NCI-H2029 treated with DMSO at 0.1 percent for 48 hours (cell line): Measurements from ENCODE around the gene TAPBPL.

Experiments
- DNase-seq: peaks from one replicate; lab custom pipeline; 2025; lab: John Stamatoyannopoulos, UW

Gene TAPBPL

DNA sequence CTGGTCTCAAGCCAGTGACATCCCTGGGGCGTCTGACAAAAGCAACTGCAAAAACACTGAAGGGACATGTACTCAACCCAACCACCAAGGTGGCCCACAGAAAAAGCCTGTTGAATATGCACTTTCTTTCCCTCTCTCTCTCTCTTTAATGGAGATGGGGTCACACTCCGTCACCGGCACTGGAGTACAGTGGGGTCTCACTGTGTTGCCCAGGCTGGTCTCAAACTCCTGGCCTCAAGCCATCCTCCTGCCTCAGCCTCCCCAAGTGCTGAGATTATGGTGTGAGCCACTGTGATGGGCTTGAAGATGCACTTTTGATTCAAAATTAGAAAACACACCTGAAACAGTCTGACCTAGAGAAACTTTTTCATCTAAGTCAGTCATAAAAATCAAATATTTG, 14.3 kb upstream of the TAPBPL start:
- DNase-seq, result no peak

DNA sequence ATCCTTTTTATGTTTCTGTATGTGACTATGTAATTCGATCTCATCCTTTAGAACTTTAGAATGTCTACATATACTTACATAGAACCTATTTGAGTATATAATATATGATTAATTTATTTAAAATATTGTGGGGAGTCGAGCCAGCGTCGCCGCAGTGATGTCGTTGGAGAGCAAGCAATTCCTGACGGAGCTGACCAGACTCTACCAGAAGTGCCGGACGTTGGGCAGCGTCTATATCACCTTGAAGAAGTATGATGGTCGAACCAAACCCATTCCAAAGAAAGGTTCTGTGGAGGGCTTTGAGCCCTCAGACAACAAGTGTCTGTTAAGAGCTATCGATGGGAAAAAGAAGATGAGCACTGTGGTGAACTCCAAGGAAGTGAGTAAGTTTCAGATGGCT, 13.5 kb upstream of the TAPBPL start:
- DNase-seq, result no peak

DNA sequence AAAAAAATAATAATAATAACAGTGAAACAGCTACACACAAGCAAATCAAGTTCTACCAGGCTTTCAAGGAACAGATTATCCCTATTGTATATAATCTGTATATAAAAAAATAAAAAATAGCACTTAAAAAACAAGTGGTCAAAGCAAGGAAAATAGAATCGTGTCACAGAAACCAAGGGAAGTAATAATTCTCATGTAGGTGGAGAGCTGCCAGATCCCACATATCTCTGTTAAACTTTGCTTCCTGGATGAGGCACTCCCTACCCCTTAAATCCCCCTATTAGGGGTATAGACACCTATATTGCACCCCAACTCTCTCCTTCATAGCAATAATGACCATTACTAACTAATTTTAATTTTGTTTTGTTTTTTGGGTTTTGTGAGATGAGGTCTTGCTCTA, 11.5 kb upstream of the TAPBPL start:
- DNase-seq, result no peak

DNA sequence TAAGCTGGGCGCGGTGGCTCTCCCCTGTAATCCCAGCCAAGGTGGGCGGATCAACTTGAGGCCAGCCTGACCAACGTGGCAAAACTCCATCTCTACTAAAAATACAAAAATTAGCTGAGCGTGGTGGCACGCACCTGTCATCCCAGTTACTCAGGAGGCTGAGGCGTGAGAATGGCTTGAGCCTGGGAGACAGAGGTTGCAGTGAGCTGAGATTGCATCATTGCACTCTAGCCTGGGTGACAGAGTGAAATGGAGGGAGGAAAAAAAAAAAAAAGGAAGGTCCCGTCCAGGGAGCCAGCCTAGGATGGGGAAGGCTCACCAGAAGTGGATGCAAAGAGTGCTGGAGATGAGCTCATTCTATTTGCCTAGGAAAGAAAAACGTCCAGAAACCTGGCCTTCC, 9.0 kb upstream of the TAPBPL start:
- DNase-seq, result no peak

DNA sequence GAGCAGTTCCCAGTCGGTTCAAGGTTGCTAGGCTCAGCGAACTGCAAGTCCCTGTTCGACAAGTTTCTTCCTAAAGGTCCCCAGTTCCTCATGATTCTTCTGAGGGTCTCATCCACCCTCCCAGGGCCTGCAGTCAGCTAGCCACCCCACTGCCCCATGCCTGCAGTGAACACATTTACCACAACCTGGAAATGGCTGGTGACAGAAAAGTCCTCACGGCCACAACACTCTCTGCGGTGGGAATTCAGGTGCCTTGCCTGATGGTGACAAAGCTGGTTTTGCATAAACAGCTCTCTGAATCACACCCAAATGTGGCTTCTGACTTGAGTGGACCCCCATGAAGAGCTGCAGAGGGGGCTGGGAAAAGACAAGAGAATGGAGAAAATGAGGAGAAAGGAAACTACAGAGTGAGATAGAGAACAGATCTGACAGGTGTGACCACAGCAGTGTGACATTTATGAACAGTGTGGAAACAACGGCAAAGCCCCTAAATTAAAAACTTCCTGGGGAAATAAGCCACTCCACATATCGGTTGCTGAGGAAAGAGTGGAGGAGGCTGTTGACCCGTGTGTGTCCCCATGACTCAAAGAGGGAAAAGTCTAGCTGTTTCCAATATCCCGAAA, 8.4 kb upstream of the TAPBPL start:
- DNase-seq, result no peak

DNA sequence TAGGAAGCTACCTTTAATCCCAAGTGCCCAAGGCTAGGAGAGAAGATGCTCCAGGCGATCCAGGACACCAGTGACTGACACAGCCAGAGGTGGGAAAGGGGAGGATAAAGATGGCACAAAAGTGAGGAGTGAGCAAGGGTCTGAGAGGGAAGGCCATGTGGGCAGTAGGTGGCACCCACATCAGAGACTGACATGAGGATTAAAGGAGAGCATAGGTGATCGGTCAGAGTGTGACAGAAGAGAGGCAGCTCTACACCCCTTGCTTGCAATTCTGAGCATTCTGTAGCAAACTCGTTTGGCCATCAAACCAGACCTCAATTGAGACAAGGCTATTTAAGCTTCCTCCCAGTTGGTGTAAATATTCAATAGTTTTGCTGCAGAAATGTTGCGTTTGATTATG, 7.8 kb upstream of the TAPBPL start:
- DNase-seq, result no peak

DNA sequence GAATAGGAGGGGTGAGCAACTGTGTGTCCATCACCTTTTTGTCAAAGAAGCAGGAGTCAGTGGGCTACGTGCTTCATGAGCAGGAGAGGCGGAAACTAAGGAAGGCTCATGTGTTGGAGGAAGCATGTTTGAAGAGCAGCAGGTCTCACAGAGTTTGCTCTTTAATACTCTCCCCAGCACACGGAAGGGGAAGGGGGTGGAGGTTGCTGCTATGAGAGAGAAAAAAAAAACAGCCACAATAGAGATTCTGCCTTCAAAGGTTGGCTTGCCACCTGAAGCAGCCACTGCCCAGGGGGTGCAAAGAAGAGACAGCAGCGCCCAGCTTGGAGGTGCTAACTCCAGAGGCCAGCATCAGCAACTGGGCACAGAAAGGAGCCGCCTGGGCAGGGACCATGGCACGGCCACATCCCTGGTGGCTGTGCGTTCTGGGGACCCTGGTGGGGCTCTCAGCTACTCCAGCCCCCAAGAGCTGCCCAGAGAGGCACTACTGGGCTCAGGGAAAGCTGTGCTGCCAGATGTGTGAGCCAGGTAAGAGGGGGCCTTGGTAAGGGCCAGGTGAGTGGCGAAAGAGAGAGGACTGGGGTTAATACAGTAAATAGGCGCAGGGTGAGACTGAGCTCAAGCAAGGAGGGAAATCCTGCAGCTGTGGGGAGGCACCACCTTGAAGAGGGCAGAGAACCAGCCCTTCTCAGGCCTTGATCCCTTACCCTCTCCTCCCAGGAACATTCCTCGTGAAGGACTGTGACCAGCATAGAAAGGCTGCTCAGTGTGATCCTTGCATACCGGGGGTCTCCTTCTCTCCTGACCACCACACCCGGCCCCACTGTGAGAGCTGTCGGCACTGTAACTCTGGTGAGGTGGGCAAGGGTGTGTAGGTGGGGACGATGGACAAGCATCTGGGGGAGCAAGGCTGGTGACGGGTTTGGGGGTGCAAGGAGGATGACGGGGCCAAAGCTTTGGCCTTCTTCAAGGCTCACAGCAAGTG, 6.8 kb upstream of the TAPBPL start, which contains the start of gene CD27:
TSS of gene CD27 (plus strand) at position 252 of the 985 bp plus-strand sequence. CDS start at position 393, 141 bp downstream.
- no peak for DNase-seq

DNA sequence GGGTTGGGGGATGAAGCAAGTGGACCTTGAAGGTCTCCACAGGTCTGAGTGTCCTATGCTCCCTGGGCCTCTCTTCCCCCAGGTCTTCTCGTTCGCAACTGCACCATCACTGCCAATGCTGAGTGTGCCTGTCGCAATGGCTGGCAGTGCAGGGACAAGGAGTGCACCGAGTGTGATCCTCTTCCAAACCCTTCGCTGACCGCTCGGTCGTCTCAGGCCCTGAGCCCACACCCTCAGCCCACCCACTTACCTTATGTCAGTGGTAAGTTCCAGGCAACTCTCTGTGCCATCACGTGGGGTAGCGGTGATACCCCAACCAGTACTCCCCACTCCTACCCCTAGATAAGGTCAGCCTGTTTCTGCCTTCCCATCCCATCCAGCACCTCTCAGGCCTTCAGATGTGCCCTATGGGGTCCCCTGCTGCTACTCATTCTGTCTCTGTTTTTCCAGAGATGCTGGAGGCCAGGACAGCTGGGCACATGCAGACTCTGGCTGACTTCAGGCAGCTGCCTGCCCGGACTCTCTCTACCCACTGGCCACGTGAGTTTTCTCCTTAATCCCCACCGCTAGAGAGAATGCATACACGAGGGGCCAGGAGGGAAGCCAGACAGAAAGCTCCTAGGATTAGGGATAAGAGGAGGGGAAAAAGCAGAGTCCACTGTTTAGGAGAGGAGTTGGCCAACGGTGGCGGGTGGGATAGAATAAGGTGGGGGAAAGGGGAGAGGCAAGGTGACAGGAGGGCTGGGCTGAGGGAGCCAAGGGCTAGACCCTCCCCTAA, 1.6 kb upstream of the TAPBPL start:
- no peak for DNase-seq

DNA sequence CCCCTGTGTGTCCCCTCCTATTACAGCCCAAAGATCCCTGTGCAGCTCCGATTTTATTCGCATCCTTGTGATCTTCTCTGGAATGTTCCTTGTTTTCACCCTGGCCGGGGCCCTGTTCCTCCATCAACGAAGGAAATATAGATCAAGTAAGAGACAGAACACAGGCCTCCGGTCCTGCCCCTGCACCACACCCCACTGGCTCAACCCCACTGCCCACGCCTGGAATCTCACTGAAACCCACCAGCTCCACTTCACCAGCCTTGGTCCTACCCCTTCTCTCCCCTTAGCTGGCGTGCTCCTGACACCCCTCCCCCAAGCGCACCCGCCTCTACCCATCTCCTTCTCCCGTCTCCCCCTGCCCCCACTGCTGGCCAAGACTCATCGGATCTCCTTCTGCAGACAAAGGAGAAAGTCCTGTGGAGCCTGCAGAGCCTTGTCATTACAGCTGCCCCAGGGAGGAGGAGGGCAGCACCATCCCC, 934 bp upstream of the TAPBPL start:
- DNase-seq, result no peak

DNA sequence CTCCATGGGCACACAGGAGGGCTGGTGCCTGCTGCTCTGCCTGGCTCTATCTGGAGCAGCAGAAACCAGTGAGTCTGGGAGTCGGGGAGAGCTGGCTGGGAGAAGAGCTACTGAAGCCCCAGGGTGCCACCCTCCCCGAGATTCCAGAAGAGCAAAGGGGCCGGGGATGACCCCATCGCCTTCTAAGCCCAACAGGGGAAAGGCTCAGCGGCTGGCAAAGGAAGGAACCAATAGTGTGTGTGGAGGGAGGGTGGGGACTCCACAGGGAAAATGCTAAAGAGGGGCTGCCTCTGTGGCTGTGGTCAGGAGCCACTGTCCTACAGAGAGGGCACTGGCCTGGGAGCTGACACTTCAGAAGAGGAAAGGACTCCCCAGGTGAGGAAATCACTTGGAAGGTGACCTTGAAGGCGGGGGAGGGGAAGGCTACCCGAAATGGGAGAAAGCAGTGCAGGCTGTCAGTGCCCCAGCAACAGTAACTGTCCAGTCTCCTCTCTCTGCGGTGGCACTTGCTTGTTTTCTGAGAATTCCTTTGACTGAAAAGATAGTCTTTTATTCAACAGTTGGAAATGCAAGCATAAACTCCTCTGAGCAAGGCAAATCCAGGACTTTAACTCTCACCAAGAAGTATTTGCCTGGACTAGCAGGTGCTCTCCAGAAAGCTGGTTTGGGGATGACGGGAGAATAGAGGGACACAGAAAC, 552 bp downstream of the TAPBPL start:
- DNase-seq, result no peak

DNA sequence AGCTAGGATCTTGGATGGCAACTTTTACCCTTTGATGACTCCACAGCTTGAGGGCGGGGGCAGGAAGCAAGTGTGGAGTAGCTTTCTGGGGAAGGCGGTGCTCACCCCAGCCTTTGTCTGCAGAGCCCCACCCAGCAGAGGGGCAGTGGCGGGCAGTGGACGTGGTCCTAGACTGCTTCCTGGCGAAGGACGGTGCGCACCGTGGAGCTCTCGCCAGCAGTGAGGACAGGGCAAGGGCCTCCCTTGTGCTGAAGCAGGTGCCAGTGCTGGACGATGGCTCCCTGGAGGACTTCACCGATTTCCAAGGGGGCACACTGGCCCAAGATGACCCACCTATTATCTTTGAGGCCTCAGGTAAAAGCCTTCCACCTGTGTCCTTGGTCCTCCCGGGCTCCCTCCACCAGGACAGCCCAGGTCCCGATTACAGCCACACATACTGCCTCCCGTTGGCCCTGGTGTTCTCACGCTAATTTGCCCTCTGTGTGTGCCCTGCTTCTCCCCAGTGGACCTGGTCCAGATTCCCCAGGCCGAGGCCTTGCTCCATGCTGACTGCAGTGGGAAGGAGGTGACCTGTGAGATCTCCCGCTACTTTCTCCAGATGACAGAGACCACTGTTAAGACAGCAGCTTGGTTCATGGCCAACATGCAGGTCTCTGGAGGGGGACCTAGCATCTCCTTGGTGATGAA, 1.2 kb downstream of the TAPBPL start:
- no peak for DNase-seq

DNA sequence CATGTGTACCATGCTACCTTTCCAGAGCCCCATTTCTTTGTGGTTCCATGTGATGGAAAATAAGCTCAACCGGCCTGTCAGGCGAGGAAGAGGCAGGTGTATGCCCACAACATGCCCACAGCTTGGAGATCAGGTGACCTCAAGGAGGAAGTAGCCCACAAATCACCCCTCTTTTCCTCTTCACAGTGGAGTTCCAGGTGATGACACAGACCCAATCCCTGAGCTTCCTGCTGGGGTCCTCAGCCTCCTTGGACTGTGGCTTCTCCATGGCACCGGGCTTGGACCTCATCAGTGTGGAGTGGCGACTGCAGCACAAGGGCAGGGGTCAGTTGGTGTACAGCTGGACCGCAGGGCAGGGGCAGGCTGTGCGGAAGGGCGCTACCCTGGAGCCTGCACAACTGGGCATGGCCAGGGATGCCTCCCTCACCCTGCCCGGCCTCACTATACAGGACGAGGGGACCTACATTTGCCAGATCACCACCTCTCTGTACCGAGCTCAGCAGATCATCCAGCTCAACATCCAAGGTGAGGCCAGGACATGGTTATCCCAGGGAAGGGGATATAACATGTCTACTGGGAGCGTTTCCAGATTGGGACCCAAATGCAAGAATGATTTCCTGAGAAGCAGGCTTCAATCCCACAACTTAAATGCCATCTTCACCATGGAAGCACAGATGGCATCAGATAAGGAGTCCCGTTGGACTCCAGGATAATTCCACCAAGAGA, 5.5 kb downstream of the TAPBPL start:
- DNase-seq, result no peak

DNA sequence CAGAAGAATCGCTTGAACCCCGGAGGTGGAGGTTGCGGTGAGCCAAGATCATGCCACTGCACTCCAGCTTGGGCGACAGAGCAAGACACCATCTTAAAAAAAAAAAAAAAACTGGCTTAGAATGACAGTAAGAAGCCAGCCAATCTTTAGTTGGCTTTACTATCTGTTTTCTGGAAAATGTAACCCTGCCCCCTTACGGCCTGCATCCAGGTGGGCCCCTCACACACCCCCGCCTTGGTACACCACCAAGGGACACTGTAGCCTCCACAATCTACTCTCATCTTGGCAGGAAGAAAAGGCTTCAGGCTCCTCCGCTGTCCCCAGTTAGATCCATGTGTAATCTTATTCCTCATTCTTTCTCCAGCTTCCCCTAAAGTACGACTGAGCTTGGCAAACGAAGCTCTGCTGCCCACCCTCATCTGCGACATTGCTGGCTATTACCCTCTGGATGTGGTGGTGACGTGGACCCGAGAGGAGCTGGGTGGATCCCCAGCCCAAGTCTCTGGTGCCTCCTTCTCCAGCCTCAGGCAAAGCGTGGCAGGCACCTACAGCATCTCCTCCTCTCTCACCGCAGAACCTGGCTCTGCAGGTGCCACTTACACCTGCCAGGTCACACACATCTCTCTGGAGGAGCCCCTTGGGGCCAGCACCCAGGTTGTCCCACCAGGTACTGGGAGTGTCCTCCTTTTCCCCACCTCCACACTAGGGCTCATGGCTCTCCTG, 6.6 kb downstream of the TAPBPL start:
- no peak for DNase-seq

DNA sequence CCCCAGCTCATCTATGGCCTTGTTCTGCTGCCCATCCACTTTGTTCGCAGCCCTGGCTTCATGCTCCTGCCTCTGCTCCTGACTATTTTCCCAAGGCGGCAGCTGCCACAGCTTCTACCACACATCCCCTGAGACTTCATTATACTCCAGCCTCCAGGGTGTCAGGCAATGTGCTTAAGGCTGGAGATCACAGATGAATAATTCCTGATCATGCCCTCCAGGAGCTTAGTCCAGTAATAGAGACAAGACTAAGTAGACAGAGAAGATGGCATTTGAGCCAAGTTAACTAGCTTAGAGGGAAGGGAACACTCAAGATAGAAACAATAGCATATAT, 7.1 kb downstream of the TAPBPL start:
- no peak for DNase-seq

DNA sequence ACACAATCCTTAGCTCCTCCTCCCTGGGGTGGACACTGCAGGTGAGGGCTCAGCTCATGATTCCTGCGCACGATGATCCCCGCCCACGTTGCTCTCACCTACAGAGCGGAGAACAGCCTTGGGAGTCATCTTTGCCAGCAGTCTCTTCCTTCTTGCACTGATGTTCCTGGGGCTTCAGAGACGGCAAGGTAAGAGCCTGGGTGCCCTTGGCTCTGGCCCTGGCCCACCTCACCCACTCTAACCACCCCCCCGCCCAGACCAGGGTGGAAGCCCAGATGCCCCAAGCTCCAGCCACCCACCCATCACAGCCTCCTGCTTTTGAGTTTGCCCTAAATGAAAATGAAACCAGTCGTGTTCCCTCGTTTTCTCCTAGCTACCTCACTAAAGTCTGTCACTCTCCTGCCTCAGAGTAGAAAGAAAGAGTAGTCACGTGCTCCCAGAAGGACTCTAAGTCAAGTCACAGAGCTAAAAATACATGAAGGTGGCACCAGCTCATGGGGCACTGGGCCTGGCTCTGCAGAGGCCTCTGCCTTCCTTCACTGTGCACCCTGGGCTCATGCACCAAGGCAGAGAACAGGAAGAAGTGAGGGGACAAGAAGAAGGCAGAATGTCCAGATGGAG, 9.0 kb downstream of the TAPBPL start:
- DNase-seq, result no peak

DNA sequence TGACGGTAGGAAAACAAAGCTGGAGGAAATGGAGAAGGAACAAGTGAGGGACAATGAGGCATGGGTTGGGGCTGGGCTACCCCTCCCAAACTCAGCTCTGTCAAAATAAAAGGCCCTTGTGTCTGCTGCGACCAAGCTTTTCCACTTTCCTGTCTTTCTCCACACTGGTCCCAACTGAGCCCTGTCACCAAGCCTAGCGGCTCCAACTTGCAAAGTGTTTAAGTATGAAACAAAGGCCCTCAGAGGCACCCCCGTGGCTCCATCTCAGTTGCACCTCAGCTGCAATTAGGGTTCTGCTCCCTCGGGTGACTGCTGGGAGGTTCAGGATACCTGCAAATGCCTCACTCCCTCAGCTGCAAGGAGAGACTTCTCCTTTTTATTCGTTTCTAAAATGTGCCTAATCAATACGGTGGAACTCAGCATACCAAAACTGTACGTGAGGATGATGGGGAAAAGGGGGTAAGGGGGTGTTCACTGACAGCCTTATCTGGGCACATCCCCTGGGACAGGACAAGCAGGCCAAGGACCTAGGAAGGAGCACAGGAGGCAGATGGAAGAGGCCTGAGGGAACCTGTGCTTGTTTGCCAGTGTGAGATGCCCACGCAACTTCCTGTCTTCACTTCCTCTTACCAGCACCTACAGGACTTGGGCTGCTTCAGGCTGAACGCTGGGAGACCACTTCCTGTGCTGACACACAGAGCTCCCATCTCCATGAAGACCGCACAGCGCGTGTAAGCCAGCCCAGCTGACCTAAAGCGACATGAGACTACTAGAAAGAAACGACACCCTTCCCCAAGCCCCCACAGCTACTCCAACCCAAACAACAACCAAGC, 9.8 kb downstream of the TAPBPL start:
- no peak for DNase-seq

DNA sequence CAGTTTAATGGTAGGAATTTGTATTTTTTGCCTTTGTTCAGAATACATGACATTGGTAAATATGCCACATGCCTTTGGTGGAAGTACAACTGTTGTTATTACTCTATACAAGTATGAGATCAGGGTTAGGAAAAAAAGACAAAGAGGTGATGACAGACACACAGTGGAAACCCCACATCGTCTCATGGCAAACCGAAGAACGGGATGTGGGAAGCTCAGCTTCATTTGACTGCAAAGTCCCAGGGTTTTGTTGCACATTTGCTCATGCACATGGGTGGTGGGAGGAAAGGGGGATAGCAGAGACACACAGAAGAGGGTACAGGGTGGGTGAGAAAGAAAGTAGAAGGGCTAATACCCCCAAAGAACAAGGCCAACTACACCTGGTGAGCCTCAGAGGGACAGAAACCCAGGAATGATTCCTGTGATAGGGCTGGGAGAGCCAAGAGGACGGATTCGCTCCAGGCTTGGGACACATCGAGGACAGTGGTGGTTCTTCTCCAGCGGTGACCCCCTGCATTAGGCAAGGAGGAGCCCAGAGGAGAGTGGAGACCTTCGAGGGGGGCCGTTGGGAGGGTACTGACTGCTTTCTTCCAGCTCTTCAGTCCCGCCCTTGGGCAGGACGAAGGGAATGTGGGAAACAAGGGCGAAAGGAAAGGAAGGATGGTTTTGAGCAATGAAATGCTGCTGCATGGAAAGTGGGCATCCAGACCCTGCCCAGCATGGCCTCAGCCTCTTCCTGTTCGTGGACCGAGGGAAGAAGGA, 10.6 kb downstream of the TAPBPL start:
- no peak for DNase-seq

DNA sequence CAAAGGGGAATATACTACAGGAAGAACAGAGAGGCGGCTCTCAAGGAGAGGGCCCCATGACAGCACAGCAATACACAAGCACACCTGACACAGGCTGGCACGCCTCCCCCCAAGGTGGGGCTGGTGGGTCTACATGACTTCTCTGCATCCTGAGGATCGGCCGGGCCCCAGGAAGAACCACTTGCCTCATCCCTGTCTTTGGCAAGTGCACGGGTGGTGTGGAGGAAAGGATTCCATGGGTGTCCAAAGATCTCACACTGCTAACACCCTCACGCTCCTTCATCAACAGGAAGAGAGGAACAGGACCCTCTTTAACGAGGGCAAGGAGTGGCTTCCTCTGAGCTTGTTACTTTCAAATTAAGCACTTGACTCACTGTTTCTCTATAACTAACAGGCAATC, 11.4 kb downstream of the TAPBPL start:
- no peak for DNase-seq
